ENCODE measurements around the gene REX1BD.

Gene REX1BD

GRCh38 chr19:18618236-18618635 is 29.6 kb downstream of the REX1BD start:
- no peak for DNase-seq

GRCh38 chr19:18620311-18620710 is 31.7 kb downstream of the REX1BD start:
- no peak for DNase-seq

- no peak for DNase-seq
These were observed 32.3 kb downstream of the REX1BD start for GRCh38 chr19:18620902-18621301.

GRCh38 chr19:18626906-18627305 is 38.3 kb downstream of the REX1BD start:
- no peak for DNase-seq

DNA sequence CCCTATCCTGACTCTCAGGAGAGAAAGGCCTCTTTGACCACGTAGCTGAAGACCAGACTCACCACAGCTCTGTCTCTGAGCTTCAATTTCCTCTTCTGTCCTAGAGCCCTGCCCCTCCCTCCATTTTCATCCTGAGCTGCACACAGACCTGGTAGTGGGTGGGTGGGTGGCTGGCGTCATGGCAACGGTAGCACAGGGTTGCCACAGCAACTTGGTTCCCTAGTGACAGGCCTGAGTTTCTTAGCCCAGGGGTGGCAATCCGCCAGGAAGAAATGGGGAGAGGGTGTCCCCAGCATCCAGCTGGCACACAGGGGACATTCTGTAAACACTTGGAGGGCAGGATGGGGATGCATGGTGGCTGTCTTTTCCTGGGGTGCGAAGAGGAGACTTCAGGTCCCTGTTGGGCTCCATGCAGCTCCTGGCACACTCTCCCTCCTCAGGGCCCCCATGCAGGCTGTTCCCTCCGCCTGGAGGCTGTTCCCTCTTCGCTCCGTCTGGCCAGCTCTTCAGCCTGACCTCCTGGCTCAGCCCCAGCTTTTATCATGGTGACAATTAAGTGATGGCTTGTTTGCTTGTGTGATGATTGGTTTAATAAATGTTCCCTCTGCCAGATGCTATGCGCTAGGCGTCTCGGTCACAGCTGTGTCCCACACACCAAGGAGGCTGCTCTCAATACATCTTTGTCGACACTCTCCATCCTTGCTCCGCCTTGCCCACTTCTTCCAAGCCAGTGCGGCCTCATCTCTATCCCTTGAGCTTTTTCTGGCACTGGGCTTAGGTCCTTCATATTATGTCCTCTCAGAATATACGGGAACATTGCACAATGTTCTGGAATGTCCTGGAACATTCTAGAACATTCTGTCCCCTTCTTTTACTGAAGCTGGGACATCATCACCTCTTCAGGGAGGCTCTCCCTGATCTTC is 40.8 kb downstream of the REX1BD start:
- no peak for DNase-seq

DNA sequence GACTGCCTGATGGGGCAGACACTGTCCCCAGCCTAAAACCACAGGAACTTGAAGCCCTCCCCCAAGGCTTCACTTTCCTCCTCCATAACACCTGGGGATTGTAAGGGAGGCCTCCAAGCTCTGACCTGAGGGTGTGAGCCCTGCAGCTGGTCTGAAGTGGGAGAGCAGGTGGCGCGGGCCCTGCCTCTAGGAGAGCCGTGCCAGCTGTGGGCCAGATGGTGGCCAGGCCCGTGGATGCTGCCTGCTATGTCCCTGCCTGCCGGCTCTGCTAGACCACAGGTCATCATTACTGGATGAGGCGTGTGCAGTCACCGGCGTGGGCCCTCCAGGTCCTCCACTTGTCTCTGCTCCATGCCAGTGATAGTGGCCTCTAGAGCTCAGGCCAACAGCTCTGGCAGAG is 44.7 kb downstream of the REX1BD start:
- no peak for DNase-seq

DNA sequence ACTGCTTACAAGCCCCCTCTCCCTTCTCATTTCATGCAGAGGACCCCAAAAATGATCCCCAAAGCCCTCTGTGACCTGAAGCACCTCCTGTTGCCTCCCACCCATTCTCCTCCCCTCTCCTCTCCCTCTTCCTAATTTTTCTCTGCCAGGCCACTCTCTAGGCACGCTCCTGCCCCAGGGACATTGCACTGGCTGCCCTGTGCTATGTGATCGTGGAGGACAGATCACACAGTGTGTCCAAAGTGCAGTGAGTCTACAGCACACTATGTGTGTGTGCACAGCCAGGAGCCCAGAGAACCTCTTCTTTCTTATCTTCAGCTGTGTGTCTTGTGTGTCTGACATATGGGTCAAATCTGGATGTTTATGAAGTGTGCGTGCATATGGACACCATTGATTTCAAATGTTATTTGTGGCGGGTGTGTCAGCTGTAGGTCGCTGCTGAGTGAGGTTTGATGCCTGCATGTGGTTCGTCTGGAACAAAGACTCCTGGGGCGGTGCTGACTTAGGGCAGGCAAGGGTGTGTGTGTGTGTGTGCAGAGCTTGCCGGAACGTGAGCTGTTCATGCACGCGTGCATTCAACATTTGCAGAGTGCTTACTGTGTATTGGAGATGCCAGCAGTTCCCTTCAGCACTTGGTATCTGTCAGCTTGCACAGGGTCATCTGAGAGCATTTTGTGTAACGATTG is 46.2 kb downstream of the REX1BD start:
- DNase-seq: no peak

- DNase-seq: no peak
These were observed 47.2 kb downstream of the REX1BD start for GRCh38 chr19:18635831-18636182.

- peak; percentile 90 to 96 for DNase-seq
These were observed 47.8 kb downstream of the REX1BD start for GRCh38 chr19:18636183-18636968.

DNA sequence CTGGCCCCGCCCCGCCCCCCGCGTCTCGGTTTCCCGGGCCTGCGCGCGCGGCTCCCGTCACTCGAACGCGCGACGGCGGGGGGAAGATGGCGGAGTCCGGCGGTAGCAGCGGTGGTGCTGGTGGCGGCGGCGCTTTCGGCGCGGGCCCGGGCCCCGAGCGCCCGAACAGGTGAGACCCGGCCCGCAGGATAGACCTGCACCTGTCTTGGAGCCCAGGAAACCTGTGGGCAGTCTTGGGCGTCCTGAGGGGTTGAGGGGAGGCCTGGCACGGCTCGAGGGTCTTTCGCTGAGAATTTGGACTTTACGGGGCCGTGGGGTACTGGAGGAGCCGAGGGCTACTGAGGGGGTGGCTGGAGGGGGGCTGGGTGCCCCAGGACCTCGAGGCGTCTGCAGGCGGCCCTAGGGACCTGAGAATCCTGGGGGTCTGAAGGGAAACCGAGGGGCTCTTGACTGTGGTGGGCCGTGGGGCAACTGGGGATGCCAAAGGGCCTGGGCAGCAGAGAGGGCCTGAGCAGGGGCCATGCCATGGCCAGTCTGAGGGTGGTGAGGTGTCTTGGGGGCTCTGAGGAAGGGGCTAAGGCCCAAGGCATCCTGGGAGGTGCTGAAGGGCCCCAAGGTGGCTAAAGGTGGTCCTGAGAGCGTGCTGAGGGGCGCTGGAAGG is 48.5 kb downstream of the REX1BD start, which contains the start of gene KLHL26:
KLHL26 (plus strand) TSS at position 60 of the 661 bp plus-strand sequence; CDS start at position 87, 27 bp downstream.
- no peak for DNase-seq

GRCh38 chr19:18637673-18638630 is 49.4 kb downstream of the REX1BD start:
- peak in 1 of 2 experiments; percentile 45 for DNase-seq

GRCh38 chr19:18639706-18640243 is 51.2 kb downstream of the REX1BD start:
- DNase-seq: no peak

All from NCI-H526 (cell line).